Liver (tissue), 3 donors: Measurements from ENCODE around the gene IL12RB2.

Experiments
- ATF3 ChIP-seq: IDR thresholded peaks from 2 replicates; pipeline ENCODE4 v1.6.1; 2016; ENCODE audit warnings: antibody characterized with exemption
- CTCF ChIP-seq: fragments of 150-350 bp; IDR thresholded peaks from 2 replicates; pipeline ENCODE4 v1.5.1; 2017; ENCODE audit warnings: improper control_type of control experiment, low read depth, low read length; ENCODE audit not compliant: missing input control
- GABPA ChIP-seq, 2 donors: IDR thresholded peaks in 1 of 2; conservative IDR thresholded peaks in 1 of 2; 2 replicates each; pipeline ENCODE4 v1.6.1; 2016; ENCODE audit warnings: antibody characterized with exemption in 2 of 2, mild to moderate bottlenecking in 1 of 2, moderate library complexity in 1 of 2
- MAX ChIP-seq: IDR thresholded peaks from 2 replicates; pipeline ENCODE4 v1.6.1; 2016; ENCODE audit warnings: antibody characterized with exemption
- REST ChIP-seq: IDR thresholded peaks from 2 replicates; pipeline ENCODE4 v1.6.1; 2016; ENCODE audit warnings: antibody characterized with exemption, mild to moderate bottlenecking
- SP1 ChIP-seq: IDR thresholded peaks from 2 replicates; pipeline ENCODE4 v1.6.1; 2018; ENCODE audit warnings: antibody characterized with exemption, mild to moderate bottlenecking
- YY1 ChIP-seq: IDR thresholded peaks from 2 replicates; pipeline ENCODE4 v1.6.1; 2016; ENCODE audit warnings: antibody characterized with exemption, mild to moderate bottlenecking
- donor health status: healthy.
- donor health status: healthy.

- TF ChIP-seq CTCF (no peak), YY1 (no peak), REST (no peak), ATF3 (no peak), SP1 (no peak), MAX (no peak), GABPA (IDR thresholded peaks at IDR 0.05 in 1 of 2, conservative IDR thresholded peaks at IDR 0.05 in 1 of 2) (no peak)
These were observed 12.6 kb upstream of the IL12RB2 start for GRCh38 chr1:67294836-67295617.
